H9 (cell line): ENCODE results near the gene VIPR2. TPM values are rescaled to one million over a fixed set of nuclear protein-coding genes. Genes with fewer than 3 reads are reported as not detected.

ENCODE experiments used
- DNase-seq: peaks from one replicate; pipeline ENCODE4 v3.0.0-alpha.2; 2017
- H2AFZ ChIP-seq: one replicate; pipeline ENCODE4 v1.6.1; 2013; ENCODE audit warnings: mild to moderate bottlenecking, low read length, control low read depth, moderate library complexity
- H2AK5ac ChIP-seq: 2 replicates; pipeline ENCODE4 v1.6.1; 2013; ENCODE audit warnings: low read length, control low read depth, mixed read lengths; ENCODE audit not compliant: insufficient read length
- H2BK120ac ChIP-seq: one replicate; pipeline ENCODE4 v1.6.1; 2013; ENCODE audit warnings: low read depth, mild to moderate bottlenecking, low read length, control low read depth, inconsistent platforms; ENCODE audit not compliant: poor library complexity, severe bottlenecking
- H2BK12ac ChIP-seq: 2 replicates; pipeline ENCODE4 v1.6.1; 2013; ENCODE audit warnings: low read length, control low read depth, mixed read lengths, low read depth; ENCODE audit not compliant: insufficient read length
- H2BK15ac ChIP-seq: 2 replicates; pipeline ENCODE4 v1.6.1; 2013; ENCODE audit warnings: low read depth, low read length, control low read depth
- H2BK20ac ChIP-seq: one replicate; pipeline ENCODE4 v1.6.1; 2013; ENCODE audit warnings: low read depth, mild to moderate bottlenecking, low read length, control low read depth, inconsistent platforms; ENCODE audit not compliant: poor library complexity, severe bottlenecking
- H2BK5ac ChIP-seq: 2 replicates; pipeline ENCODE4 v1.6.1; 2013; ENCODE audit warnings: low read length, control low read depth, mixed read lengths; ENCODE audit not compliant: insufficient read length
- H3K14ac ChIP-seq: 2 replicates; pipeline ENCODE4 v1.6.1; 2013; ENCODE audit warnings: low read length, control low read depth; ENCODE audit not compliant: insufficient read depth
- H3K18ac ChIP-seq: 2 replicates; pipeline ENCODE4 v1.6.1; 2013; ENCODE audit warnings: low read depth, mild to moderate bottlenecking, mixed read lengths, low read length, control low read depth; ENCODE audit not compliant: insufficient read length
- H3K23ac ChIP-seq: 2 replicates; pipeline ENCODE4 v1.6.1; 2013; ENCODE audit warnings: low read length, control low read depth, mixed read lengths, low read depth; ENCODE audit not compliant: insufficient read length
- H3K23me2 ChIP-seq: 2 replicates; pipeline ENCODE4 v1.6.1; 2013; ENCODE audit warnings: low read depth, mild to moderate bottlenecking, mixed read lengths, low read length, control low read depth; ENCODE audit not compliant: insufficient read length, poor library complexity, severe bottlenecking
- H3K27ac ChIP-seq: 2 replicates; pipeline ENCODE4 v1.5.1; 2013; ENCODE audit warnings: low read length, control low read depth, mixed read lengths, low read depth; ENCODE audit not compliant: insufficient read length
- H3K27me3 ChIP-seq: 2 replicates; pipeline ENCODE4 v1.6.1; 2013; ENCODE audit warnings: low read length, control low read depth, inconsistent platforms; ENCODE audit not compliant: insufficient read depth
- H3K4ac ChIP-seq: 2 replicates; pipeline ENCODE4 v1.6.1; 2013; ENCODE audit warnings: low read depth, mild to moderate bottlenecking, control low read depth, inconsistent platforms, low read length, moderate library complexity
- H3K4me1 ChIP-seq: 2 replicates; pipeline ENCODE4 v1.6.1; 2013; ENCODE audit warnings: low read length, control low read depth, inconsistent platforms; ENCODE audit not compliant: insufficient read depth
- H3K4me2 ChIP-seq: 2 replicates; pipeline ENCODE4 v1.6.1; 2013; ENCODE audit warnings: low read length, control low read depth, mixed read lengths; ENCODE audit not compliant: insufficient read length, insufficient read depth
- H3K56ac ChIP-seq: 2 replicates; pipeline ENCODE4 v1.6.1; 2013; ENCODE audit warnings: low read depth, mild to moderate bottlenecking, mixed read lengths, low read length, control low read depth; ENCODE audit not compliant: insufficient read length
- H3K79me1 ChIP-seq: 2 replicates; pipeline ENCODE4 v1.6.1; 2013; ENCODE audit warnings: low read depth, mild to moderate bottlenecking, moderate library complexity, low read length, control low read depth, inconsistent platforms; ENCODE audit not compliant: insufficient read depth, poor library complexity, severe bottlenecking
- H3K79me2 ChIP-seq: 2 replicates; pipeline ENCODE4 v1.6.1; 2013; ENCODE audit warnings: low read length, control low read depth, inconsistent platforms; ENCODE audit not compliant: insufficient read depth
- H3K9ac ChIP-seq: 2 replicates; pipeline ENCODE4 v1.6.1; 2013; ENCODE audit warnings: low read length, control low read depth, mixed read lengths; ENCODE audit not compliant: insufficient read length; ENCODE audit errors: extremely low read depth
- H3K9me3 ChIP-seq: one replicate; pipeline ENCODE4 v1.6.1; 2013; ENCODE audit warnings: low read depth, low read length, inconsistent platforms; ENCODE audit not compliant: control insufficient read depth
- H3T11ph ChIP-seq: one replicate; pipeline ENCODE4 v1.6.1; 2013; ENCODE audit warnings: mild to moderate bottlenecking, low read length, control low read depth, inconsistent platforms
- H4K20me1 ChIP-seq: one replicate; pipeline ENCODE4 v1.6.1; 2013; ENCODE audit not compliant: control insufficient read depth, insufficient read length, insufficient read depth
- H4K5ac ChIP-seq: 2 replicates; pipeline ENCODE4 v1.6.1; 2013; ENCODE audit warnings: low read depth, mild to moderate bottlenecking, mixed read lengths, low read length, control low read depth; ENCODE audit not compliant: insufficient read length
- H4K8ac ChIP-seq: replicated peaks from 2 replicates; pipeline ENCODE4 v1.6.1; 2013; ENCODE audit warnings: low read length, control low read depth, mixed read lengths, low read depth; ENCODE audit not compliant: insufficient read length
- H4K91ac ChIP-seq: 2 replicates; pipeline ENCODE4 v1.6.1; 2013; ENCODE audit warnings: low read depth, mild to moderate bottlenecking, moderate library complexity, mixed read lengths, low read length, control low read depth; ENCODE audit not compliant: insufficient read length
- H3K27ac Mint-ChIP-seq, 3 experiments: 2 replicates in 2 of 3; 3 replicates in 1 of 3; pipeline ENCODE4 v1.8.0; 2020 to 2021; ENCODE audit warnings: mixed read lengths in 3 of 3, mild to moderate bottlenecking in 1 of 3, moderate library complexity in 1 of 3
- H3K27me3 Mint-ChIP-seq: 2 replicates; pipeline ENCODE4 v1.8.0; 2021; ENCODE audit warnings: low read depth, mild to moderate bottlenecking, moderate library complexity, mixed read lengths
- H3K36me3 Mint-ChIP-seq, 3 experiments: 2 replicates in 2 of 3; 3 replicates in 1 of 3; pipeline ENCODE4 v1.8.0; 2020 to 2021; ENCODE audit warnings: low read depth in 3 of 3, mixed read lengths in 3 of 3; ENCODE audit not compliant: insufficient read depth in 1 of 3
- H3K4me1 Mint-ChIP-seq, 2 experiments: 2 replicates each; pipeline ENCODE4 v1.8.0; 2020; ENCODE audit warnings: mixed read lengths in 2 of 2
- H3K4me3 Mint-ChIP-seq, 2 experiments: 2 replicates in 1 of 2; 3 replicates in 1 of 2; pipeline ENCODE4 v1.8.0; 2020 to 2021; ENCODE audit warnings: mild to moderate bottlenecking in 2 of 2, mixed read lengths in 2 of 2, moderate library complexity in 1 of 2
- H3K9me3 Mint-ChIP-seq, 2 experiments: 2 replicates in 1 of 2; 3 replicates in 1 of 2; pipeline ENCODE4 v1.8.0; 2020; ENCODE audit warnings: mild to moderate bottlenecking in 2 of 2, mixed read lengths in 2 of 2, moderate library complexity in 1 of 2
- WGBS: extraction: QIAGEN DNeasy Blood & Tissue Kit; methylation state at CpG from one replicate; pipeline ENCODE4 v1.1.7; 2013; ENCODE audit warnings: missing lambda C conversion rate, low lambda C conversion rate, mixed read lengths; ENCODE audit not compliant: insufficient read length; ENCODE audit errors: extremely low coverage; 5-methylcytosine and 5-hydroxymethylcytosine counted together
- total RNA-seq: library from RNA; stranded (reverse); gene quantifications from 2 replicates; pipeline ENCODE4 v1.2.1, GENCODE V29; 2021
- TF ChIP-seq, protein P1 (sequence below): fragments of 200-600 bp; sonication (generic); conservative IDR thresholded peaks from 3 replicates; pipeline ENCODE4 v1.8.0; 2021; ENCODE audit warnings: antibody characterized with exemption, mild to moderate bottlenecking

Gene VIPR2
- total RNA-seq, 1 experiment from 2014 or later, result 1.6 TPM

DNA sequence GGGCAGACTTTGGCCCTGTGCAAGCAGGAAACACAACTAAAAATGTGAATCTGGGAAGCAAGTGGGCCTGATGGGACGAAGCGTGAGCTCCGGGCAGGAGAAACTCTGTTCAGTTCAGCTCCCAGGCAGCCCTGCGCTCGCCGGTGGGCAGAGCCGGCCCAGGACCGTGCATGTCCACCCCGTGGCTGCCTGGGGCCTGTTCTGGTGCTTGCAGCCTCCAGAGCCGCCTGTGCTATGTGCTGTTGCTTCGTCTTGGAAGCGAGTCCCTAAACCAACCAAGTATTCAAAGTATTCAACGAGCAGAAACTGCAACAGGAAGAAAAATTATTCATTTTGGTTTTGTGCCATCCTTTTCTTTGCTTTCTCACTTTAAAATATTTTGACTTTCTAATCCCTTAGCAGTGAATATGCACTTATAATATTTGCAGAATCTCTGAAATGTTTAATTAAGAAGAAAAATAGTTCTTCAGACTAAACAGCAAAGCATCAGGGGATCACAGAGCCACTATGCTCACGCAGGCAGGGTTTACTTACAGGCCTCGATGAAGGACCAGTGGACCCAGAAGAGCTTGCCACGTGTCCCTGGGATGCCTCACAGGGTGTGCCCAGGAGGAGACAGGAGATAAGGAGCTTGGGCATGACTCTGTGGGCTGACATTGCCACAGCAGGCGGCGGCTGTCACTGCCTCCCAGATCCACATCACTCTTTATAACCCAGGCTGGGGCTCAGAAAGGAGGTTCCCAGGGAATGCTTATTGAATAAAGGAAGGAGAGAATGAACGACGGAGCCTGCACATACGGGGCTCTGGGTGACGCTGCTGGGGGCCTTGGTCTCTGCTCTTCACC lies 45.6 kb downstream of the VIPR2 start:
- Mint-ChIP-seq H3K4me3 (no peak overlapping the region), H3K27me3 (no peaks in the 10 kb centered on the region), H3K36me3 (peaks cover 13 to 21% (median 19%) of the 10 kb centered on the region in 3 experiments), H3K4me1 (peaks cover 0 to 4% of the 10 kb centered on the region in 2 experiments; a peak in 1 of 4 replicates), H3K27ac (peak overlapping the region in 1 of 3 experiments; percentile 65; a peak in 2 of 7 replicates), H3K9me3 (peaks cover 10 to 16% of the 10 kb centered on the region in 2 experiments; a peak in 4 of 5 replicates)
- Histone ChIP-seq H3K79me2 (no peaks in the 10 kb centered on the region), H4K20me1 (no peaks in the 10 kb centered on the region), H2BK20ac (no peak overlapping the region), H3K14ac (no peak overlapping the region), H3K23me2 (no peaks in the 10 kb centered on the region), H3K79me1 (no peaks in the 10 kb centered on the region), H2BK5ac (no peak overlapping the region), H3K4ac (no peak overlapping the region), H3K27ac (no peak overlapping the region), H3K27me3 (no peaks in the 10 kb centered on the region), H3K9me3 (no peaks in the 10 kb centered on the region), H3K23ac (no peak overlapping the region), H3K18ac (no peak overlapping the region), H4K8ac (no peak overlapping the region), H4K91ac (no peak overlapping the region), H3K56ac (no peak overlapping the region), H3K4me2 (no peak overlapping the region), H4K5ac (no peak overlapping the region), H2BK15ac (no peak overlapping the region), H2AFZ (no peak overlapping the region), H2BK120ac (no peak overlapping the region), H2BK12ac (no peak overlapping the region), H2AK5ac (no peak overlapping the region), H3K4me1 (no peaks in the 10 kb centered on the region), H3T11ph (no peak overlapping the region), H3K9ac (no peak overlapping the region)
- WGBS, result no CpG with 5 or more reads among the region's 22 CpGs
- DNase-seq, result peak; percentile 25
- TF ChIP-seq, protein P1, sequence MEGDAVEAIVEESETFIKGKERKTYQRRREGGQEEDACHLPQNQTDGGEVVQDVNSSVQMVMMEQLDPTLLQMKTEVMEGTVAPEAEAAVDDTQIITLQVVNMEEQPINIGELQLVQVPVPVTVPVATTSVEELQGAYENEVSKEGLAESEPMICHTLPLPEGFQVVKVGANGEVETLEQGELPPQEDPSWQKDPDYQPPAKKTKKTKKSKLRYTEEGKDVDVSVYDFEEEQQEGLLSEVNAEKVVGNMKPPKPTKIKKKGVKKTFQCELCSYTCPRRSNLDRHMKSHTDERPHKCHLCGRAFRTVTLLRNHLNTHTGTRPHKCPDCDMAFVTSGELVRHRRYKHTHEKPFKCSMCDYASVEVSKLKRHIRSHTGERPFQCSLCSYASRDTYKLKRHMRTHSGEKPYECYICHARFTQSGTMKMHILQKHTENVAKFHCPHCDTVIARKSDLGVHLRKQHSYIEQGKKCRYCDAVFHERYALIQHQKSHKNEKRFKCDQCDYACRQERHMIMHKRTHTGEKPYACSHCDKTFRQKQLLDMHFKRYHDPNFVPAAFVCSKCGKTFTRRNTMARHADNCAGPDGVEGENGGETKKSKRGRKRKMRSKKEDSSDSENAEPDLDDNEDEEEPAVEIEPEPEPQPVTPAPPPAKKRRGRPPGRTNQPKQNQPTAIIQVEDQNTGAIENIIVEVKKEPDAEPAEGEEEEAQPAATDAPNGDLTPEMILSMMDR, result no peak
